Stimulated activated CD8-positive, alpha-beta memory T cell treated with anti-CD3 and anti-CD28 coated beads, Interleukin-15, amount 100 ng/mL, for 4 hours (primary cell): ENCODE results near the gene KCNMA1.

Experiments used
- DNase-seq, 2 donors: peaks; one replicate each; pipeline ENCODE4 v3.0.0-alpha.2; 2020; ENCODE audit warnings: low read depth in 2 of 2

The KCNMA1 gene

GRCh38 chr10:77301305-77301730 is 336.3 kb downstream of the KCNMA1 start:
- no peak for DNase-seq

GRCh38 chr10:77300682-77301302 is 336.8 kb downstream of the KCNMA1 start:
- no peak for DNase-seq

GRCh38 chr10:77299320-77299719 is 338.3 kb downstream of the KCNMA1 start:
- DNase-seq, result no peak

GRCh38 chr10:77297393-77297739 is 340.2 kb downstream of the KCNMA1 start:
- DNase-seq, result no peak

GRCh38 chr10:77296534-77297392 is 340.8 kb downstream of the KCNMA1 start:
- no peak for DNase-seq

- DNase-seq, result no peak
Observed at GRCh38 chr10:77293773-77294172, 343.8 kb downstream of the KCNMA1 start.

GRCh38 chr10:77293347-77293746 is 344.3 kb downstream of the KCNMA1 start:
- DNase-seq, result no peak

- no peak for DNase-seq
Observed at GRCh38 chr10:77291596-77292505, 345.8 kb downstream of the KCNMA1 start.

- no peak for DNase-seq
Observed at GRCh38 chr10:77290528-77291155, 347.0 kb downstream of the KCNMA1 start.

GRCh38 chr10:77289790-77290189 is 347.8 kb downstream of the KCNMA1 start:
- DNase-seq, result no peak

GRCh38 chr10:77289027-77289501 is 348.5 kb downstream of the KCNMA1 start:
- DNase-seq, result no peak

GRCh38 chr10:77287647-77288120 is 349.9 kb downstream of the KCNMA1 start:
- no peak for DNase-seq

GRCh38 chr10:77286531-77287508 is 350.8 kb downstream of the KCNMA1 start:
- no peak for DNase-seq

GRCh38 chr10:77285529-77286182 is 352.0 kb downstream of the KCNMA1 start:
- DNase-seq, result no peak

GRCh38 chr10:77284797-77285196 is 352.8 kb downstream of the KCNMA1 start:
- DNase-seq, result no peak

GRCh38 chr10:77283326-77283725 is 354.3 kb downstream of the KCNMA1 start:
- DNase-seq, result no peak

GRCh38 chr10:77282163-77282562 is 355.4 kb downstream of the KCNMA1 start:
- DNase-seq, result no peak

GRCh38 chr10:77281719-77282118 is 355.9 kb downstream of the KCNMA1 start:
- no peak for DNase-seq

- no peak for DNase-seq
Observed at GRCh38 chr10:77279207-77279606, 358.4 kb downstream of the KCNMA1 start.
